ENCODE data around the gene PIK3R2.

Gene PIK3R2

GRCh38 chr19:18137242-18137641 is 15.7 kb upstream of the PIK3R2 start:
- no peak overlapping the region for H3K9ac ChIP-seq (ENCODE audit: insufficient read length, low read depth)
- no peak for DNase-seq (ENCODE audit: low read depth, low spot score)
- H3K27me3 ChIP-seq (ENCODE audit: insufficient read depth, insufficient read length), result no peaks in the 10 kb centered on the region
- H3K9me3 ChIP-seq (ENCODE audit: insufficient read depth, low read length), result no peaks in the 10 kb centered on the region
- H3K36me3 ChIP-seq (ENCODE audit: insufficient read depth, insufficient read length, low read length), result peaks cover 52% of the 10 kb centered on the region
- H3K4me3 ChIP-seq (ENCODE audit: insufficient read length, low read depth), result no peak overlapping the region
- no peaks in the 10 kb centered on the region for H3K4me1 ChIP-seq (ENCODE audit: insufficient read depth, insufficient read length)
- no peak for TF ChIP-seq YY1 (IDR thresholded peaks at IDR 0.05; ENCODE audit: insufficient read depth, insufficient read length)
- no peak for TF ChIP-seq SUZ12 (IDR thresholded peaks at IDR 0.05; ENCODE audit: extremely low read depth, insufficient read depth, insufficient read length)
- no peak for TF ChIP-seq ZNF274 (IDR thresholded peaks at IDR 0.05; ENCODE audit: low read depth, low read length)

- TF ChIP-seq YY1 (IDR thresholded peaks at IDR 0.05; ENCODE audit: insufficient read depth, insufficient read length) (no peak), SUZ12 (IDR thresholded peaks at IDR 0.05; ENCODE audit: extremely low read depth, insufficient read depth, insufficient read length) (no peak), ZNF274 (IDR thresholded peaks at IDR 0.05; ENCODE audit: low read depth, low read length) (no peak)
- Histone ChIP-seq H3K36me3 (ENCODE audit: insufficient read depth, insufficient read length, low read length) (peaks cover 50% of the 10 kb centered on the region), H3K4me3 (ENCODE audit: insufficient read length, low read depth) (no peak overlapping the region), H3K9me3 (ENCODE audit: insufficient read depth, low read length) (no peaks in the 10 kb centered on the region), H3K27me3 (ENCODE audit: insufficient read depth, insufficient read length) (no peaks in the 10 kb centered on the region), H3K4me1 (ENCODE audit: insufficient read depth, insufficient read length) (no peaks in the 10 kb centered on the region), H3K9ac (ENCODE audit: insufficient read length, low read depth) (no peak overlapping the region)
- DNase-seq (ENCODE audit: low read depth, low spot score), result no peak
These were observed 15.2 kb upstream of the PIK3R2 start for GRCh38 chr19:18137657-18138339.

- no peaks in the 10 kb centered on the region for H3K9me3 ChIP-seq (ENCODE audit: insufficient read depth, low read length)
- H3K4me1 ChIP-seq (ENCODE audit: insufficient read depth, insufficient read length), result no peaks in the 10 kb centered on the region
- no peak overlapping the region for H3K4me3 ChIP-seq (ENCODE audit: insufficient read length, low read depth)
- no peak overlapping the region for H3K9ac ChIP-seq (ENCODE audit: insufficient read length, low read depth)
- no peak for TF ChIP-seq ZNF274 (IDR thresholded peaks at IDR 0.05; ENCODE audit: low read depth, low read length)
- no peak for TF ChIP-seq SUZ12 (IDR thresholded peaks at IDR 0.05; ENCODE audit: extremely low read depth, insufficient read depth, insufficient read length)
- TF ChIP-seq YY1 (IDR thresholded peaks at IDR 0.05; ENCODE audit: insufficient read depth, insufficient read length), result no peak
- DNase-seq (ENCODE audit: low read depth, low spot score), result no peak
- no peaks in the 10 kb centered on the region for H3K27me3 ChIP-seq (ENCODE audit: insufficient read depth, insufficient read length)
- H3K36me3 ChIP-seq (ENCODE audit: insufficient read depth, insufficient read length, low read length), result peaks cover 58% of the 10 kb centered on the region
These were observed 12.5 kb upstream of the PIK3R2 start for GRCh38 chr19:18140473-18140872.

- no peak overlapping the region for H3K9ac ChIP-seq (ENCODE audit: insufficient read length, low read depth)
- H3K27me3 ChIP-seq (ENCODE audit: insufficient read depth, insufficient read length), result no peaks in the 10 kb centered on the region
- H3K9me3 ChIP-seq (ENCODE audit: insufficient read depth, low read length), result no peaks in the 10 kb centered on the region
- TF ChIP-seq ZNF274 (IDR thresholded peaks at IDR 0.05; ENCODE audit: low read depth, low read length) (no peak), YY1 (IDR thresholded peaks at IDR 0.05; ENCODE audit: insufficient read depth, insufficient read length) (no peak), SUZ12 (IDR thresholded peaks at IDR 0.05; ENCODE audit: extremely low read depth, insufficient read depth, insufficient read length) (no peak)
- peaks cover 58% of the 10 kb centered on the region for H3K36me3 ChIP-seq (ENCODE audit: insufficient read depth, insufficient read length, low read length)
- H3K4me1 ChIP-seq (ENCODE audit: insufficient read depth, insufficient read length), result no peaks in the 10 kb centered on the region
- no peak for DNase-seq (ENCODE audit: low read depth, low spot score)
- H3K4me3 ChIP-seq (ENCODE audit: insufficient read length, low read depth), result no peak overlapping the region
These were observed 11.9 kb upstream of the PIK3R2 start for GRCh38 chr19:18141031-18141430.

GRCh38 chr19:18143902-18144301 is 9.1 kb upstream of the PIK3R2 start:
- no peaks in the 10 kb centered on the region for H3K9me3 ChIP-seq (ENCODE audit: insufficient read depth, low read length)
- no peaks in the 10 kb centered on the region for H3K4me1 ChIP-seq (ENCODE audit: insufficient read depth, insufficient read length)
- peaks cover 52% of the 10 kb centered on the region for H3K36me3 ChIP-seq (ENCODE audit: insufficient read depth, insufficient read length, low read length)
- no peak for TF ChIP-seq SUZ12 (IDR thresholded peaks at IDR 0.05; ENCODE audit: extremely low read depth, insufficient read depth, insufficient read length)
- no peak for TF ChIP-seq YY1 (IDR thresholded peaks at IDR 0.05; ENCODE audit: insufficient read depth, insufficient read length)
- no peak for TF ChIP-seq ZNF274 (IDR thresholded peaks at IDR 0.05; ENCODE audit: low read depth, low read length)
- DNase-seq (ENCODE audit: low read depth, low spot score), result no peak
- H3K4me3 ChIP-seq (ENCODE audit: insufficient read length, low read depth), result no peak overlapping the region
- H3K9ac ChIP-seq (ENCODE audit: insufficient read length, low read depth), result no peak overlapping the region
- H3K27me3 ChIP-seq (ENCODE audit: insufficient read depth, insufficient read length), result no peaks in the 10 kb centered on the region

- DNase-seq (ENCODE audit: low read depth, low spot score), result no peak
- no peaks in the 10 kb centered on the region for H3K4me1 ChIP-seq (ENCODE audit: insufficient read depth, insufficient read length)
- no peak overlapping the region for H3K4me3 ChIP-seq (ENCODE audit: insufficient read length, low read depth)
- H3K9ac ChIP-seq (ENCODE audit: insufficient read length, low read depth), result no peak overlapping the region
- no peak for TF ChIP-seq ZNF274 (IDR thresholded peaks at IDR 0.05; ENCODE audit: low read depth, low read length)
- no peak for TF ChIP-seq YY1 (IDR thresholded peaks at IDR 0.05; ENCODE audit: insufficient read depth, insufficient read length)
- TF ChIP-seq SUZ12 (IDR thresholded peaks at IDR 0.05; ENCODE audit: extremely low read depth, insufficient read depth, insufficient read length), result no peak
- H3K36me3 ChIP-seq (ENCODE audit: insufficient read depth, insufficient read length, low read length), result peaks cover 53% of the 10 kb centered on the region
- no peaks in the 10 kb centered on the region for H3K27me3 ChIP-seq (ENCODE audit: insufficient read depth, insufficient read length)
- no peaks in the 10 kb centered on the region for H3K9me3 ChIP-seq (ENCODE audit: insufficient read depth, low read length)
These were observed 8.6 kb upstream of the PIK3R2 start for GRCh38 chr19:18144361-18144760.

GRCh38 chr19:18144906-18145305 is 8.1 kb upstream of the PIK3R2 start:
- Histone ChIP-seq H3K36me3 (ENCODE audit: insufficient read depth, insufficient read length, low read length) (peaks cover 57% of the 10 kb centered on the region), H3K9me3 (ENCODE audit: insufficient read depth, low read length) (no peaks in the 10 kb centered on the region), H3K27me3 (ENCODE audit: insufficient read depth, insufficient read length) (no peaks in the 10 kb centered on the region), H3K4me3 (ENCODE audit: insufficient read length, low read depth) (no peak overlapping the region), H3K9ac (ENCODE audit: insufficient read length, low read depth) (no peak overlapping the region), H3K4me1 (ENCODE audit: insufficient read depth, insufficient read length) (no peaks in the 10 kb centered on the region)
- no peak for DNase-seq (ENCODE audit: low read depth, low spot score)
- TF ChIP-seq YY1 (IDR thresholded peaks at IDR 0.05; ENCODE audit: insufficient read depth, insufficient read length) (no peak), ZNF274 (IDR thresholded peaks at IDR 0.05; ENCODE audit: low read depth, low read length) (no peak), SUZ12 (IDR thresholded peaks at IDR 0.05; ENCODE audit: extremely low read depth, insufficient read depth, insufficient read length) (no peak)
